HG03558 (cell line): ENCODE measurements around the gene PLCZ1.
"Not testable (repeated sequence)": the region's sequence is repeated elsewhere in the genome, so short reads cannot be mapped to it uniquely, and the experiment has no call there.

Experiments
- ATAC-seq: cut with Tn5 transposase; IDR thresholded peaks from one replicate; pipeline ENCODE4 v1.9.1; 2021; ENCODE audit warnings: moderate number of reproducible peaks; ENCODE audit not compliant: unreplicated experiment; ENCODE audit errors: extremely low read depth

The PLCZ1 gene

GRCh38 chr12:18706798-18707197 is 31.0 kb downstream of the PLCZ1 start:
- ATAC-seq, result no peak

- ATAC-seq, result no peak
Observed at GRCh38 chr12:18703911-18704310, 33.9 kb downstream of the PLCZ1 start.

- ATAC-seq, result no peak
Observed at GRCh38 chr12:18703321-18703720, 34.5 kb downstream of the PLCZ1 start.

GRCh38 chr12:18700271-18700670 is 37.5 kb downstream of the PLCZ1 start:
- ATAC-seq, result no peak

- ATAC-seq, result no peak
Observed at GRCh38 chr12:18696971-18697602, 40.7 kb downstream of the PLCZ1 start.

GRCh38 chr12:18693986-18694385 is 43.8 kb downstream of the PLCZ1 start:
- ATAC-seq, result not testable (repeated sequence)

- no peak for ATAC-seq
Observed at GRCh38 chr12:18690653-18691052, 47.2 kb downstream of the PLCZ1 start.

GRCh38 chr12:18689771-18690170 is 48.0 kb downstream of the PLCZ1 start:
- ATAC-seq, result no peak

- no peak for ATAC-seq
Observed at GRCh38 chr12:18684430-18684829, 53.4 kb downstream of the PLCZ1 start.

- ATAC-seq, result no peak
Observed at GRCh38 chr12:18683327-18684013, 54.3 kb downstream of the PLCZ1 start.

GRCh38 chr12:18681818-18682217 is 56.0 kb downstream of the PLCZ1 start:
- ATAC-seq, result no peak

- no peak for ATAC-seq
Observed at GRCh38 chr12:18676996-18677588, 60.7 kb downstream of the PLCZ1 start.

- ATAC-seq, result no peak
Observed at GRCh38 chr12:18676141-18676540, 61.7 kb downstream of the PLCZ1 start.

- ATAC-seq, result no peak
Observed at GRCh38 chr12:18658829-18659228, 79.0 kb downstream of the PLCZ1 start.

GRCh38 chr12:18658179-18658578 is 79.6 kb downstream of the PLCZ1 start:
- ATAC-seq, result no peak

- ATAC-seq, result no peak
Observed at GRCh38 chr12:18655351-18655750, 82.5 kb downstream of the PLCZ1 start.

- ATAC-seq, result no peak
Observed at GRCh38 chr12:18653465-18653864, 84.3 kb downstream of the PLCZ1 start.

GRCh38 chr12:18652596-18652995 is 85.2 kb downstream of the PLCZ1 start:
- ATAC-seq, result no peak

- no peak for ATAC-seq
Observed at GRCh38 chr12:18651525-18651924, 86.3 kb downstream of the PLCZ1 start.

- ATAC-seq, result no peak
Observed at GRCh38 chr12:18646286-18646890, 91.4 kb downstream of the PLCZ1 start.

- no peak for ATAC-seq
Observed at GRCh38 chr12:18644564-18644963, 93.2 kb downstream of the PLCZ1 start.
